IPS-NIHi11 (cell line): ENCODE measurements around the gene REELD1.

Experiments
- DNase-seq: peaks from one replicate; pipeline ENCODE4 v3.0.0; 2012; ENCODE audit warnings: mixed read lengths, low spot score

The REELD1 gene

DNA sequence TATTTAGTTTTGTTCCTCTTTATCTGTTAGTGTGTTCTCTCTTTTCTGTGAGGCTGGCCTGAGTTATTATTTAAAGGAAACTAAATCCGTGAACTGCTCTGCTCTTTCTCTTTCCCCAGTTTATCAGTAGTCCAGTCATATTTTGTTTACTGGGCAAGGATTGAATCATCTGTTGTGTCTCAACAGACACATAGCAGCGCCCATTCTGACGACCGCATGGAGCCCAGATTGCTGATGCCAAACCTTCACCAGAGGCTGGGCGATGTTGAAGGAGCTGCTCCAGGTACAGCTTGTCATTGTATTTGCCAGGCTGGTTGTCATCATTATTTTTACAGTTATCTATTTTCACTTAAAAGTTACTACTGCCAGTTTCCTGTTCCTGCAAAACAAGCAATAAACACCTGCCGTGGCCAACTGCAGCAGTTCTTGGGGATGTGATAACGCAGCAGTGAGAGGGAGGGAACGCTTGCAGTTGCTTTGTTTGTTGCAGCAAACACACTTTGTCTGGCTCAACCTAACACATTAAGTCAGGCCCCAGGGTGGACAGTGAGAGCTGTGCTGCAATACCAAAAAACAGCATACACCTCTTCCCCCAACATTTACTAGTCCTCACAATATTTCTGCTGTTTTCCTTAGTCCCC lies 10.1 kb downstream of the REELD1 start:
- no peak for DNase-seq

DNA sequence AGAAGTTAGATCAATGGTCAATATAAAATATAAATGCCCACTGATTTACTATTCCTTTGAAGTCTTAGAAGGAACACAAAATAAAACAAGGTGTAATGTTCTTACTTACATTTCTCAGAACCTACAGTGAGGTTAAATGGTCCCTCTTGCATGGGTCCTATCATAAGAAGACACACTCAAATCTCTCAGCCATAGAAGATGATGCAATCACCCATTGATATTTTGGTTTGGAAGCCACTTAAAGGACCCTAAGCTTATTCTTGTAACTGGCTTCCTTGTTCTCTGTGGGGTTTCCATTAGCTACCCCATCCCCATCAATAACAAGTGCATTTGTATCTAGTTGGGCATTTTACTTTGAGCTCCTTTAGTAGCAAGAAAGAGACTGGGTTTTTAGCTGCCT lies 15.1 kb downstream of the REELD1 start:
- no peak for DNase-seq

GRCh38 chr4:146232131-146232722 lies 17.9 kb downstream of the REELD1 start:
- no peak for DNase-seq

- DNase-seq = no peak
These were observed 21.4 kb downstream of the REELD1 start for GRCh38 chr4:146235654-146236177.

GRCh38 chr4:146236216-146236615 lies 21.9 kb downstream of the REELD1 start:
- no peak for DNase-seq

DNA sequence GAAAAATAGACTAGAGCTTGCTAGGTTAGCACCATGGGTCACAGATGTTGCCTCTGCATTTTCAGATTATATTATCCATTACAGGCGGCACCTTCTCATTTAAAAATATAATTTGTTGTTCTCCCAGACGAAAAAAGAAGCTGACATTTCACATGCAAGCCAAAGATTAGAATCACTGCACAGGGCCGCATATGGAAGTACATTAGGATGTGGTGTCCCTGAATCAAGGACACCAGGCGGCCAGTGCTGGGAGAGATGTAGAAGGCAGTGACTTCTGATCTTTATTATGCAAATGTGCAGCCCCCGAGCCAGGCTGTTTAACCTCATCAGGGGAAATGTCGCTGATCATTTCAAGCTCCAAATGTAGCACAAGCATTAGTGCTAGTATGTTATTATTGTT lies 22.8 kb downstream of the REELD1 start:
- DNase-seq = no peak

GRCh38 chr4:146238107-146238506 lies 23.8 kb downstream of the REELD1 start:
- DNase-seq = no peak

- DNase-seq = peak; percentile 86
These were observed 29.0 kb downstream of the REELD1 start for GRCh38 chr4:146243141-146243882.

DNA sequence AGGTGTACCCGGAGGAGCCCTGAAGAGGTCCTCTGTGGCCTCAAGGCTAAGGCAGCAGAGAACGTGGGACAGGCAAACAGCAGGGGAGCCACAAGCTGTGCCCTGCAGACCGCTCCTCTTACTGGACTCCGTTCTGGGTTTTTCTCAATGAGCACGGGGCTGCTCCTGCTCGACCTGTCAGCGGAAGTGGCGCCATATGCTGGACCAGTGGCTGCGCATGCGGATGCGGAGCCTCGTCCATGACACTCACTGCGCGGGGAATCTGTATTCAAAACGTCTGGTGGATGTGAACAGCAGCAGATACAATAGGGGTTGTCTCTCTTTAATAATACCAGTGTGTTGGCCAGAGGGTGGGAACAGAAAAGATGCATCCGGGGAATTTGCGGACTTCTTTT lies 29.5 kb downstream of the REELD1 start:
- DNase-seq = peak; percentile 20

DNA sequence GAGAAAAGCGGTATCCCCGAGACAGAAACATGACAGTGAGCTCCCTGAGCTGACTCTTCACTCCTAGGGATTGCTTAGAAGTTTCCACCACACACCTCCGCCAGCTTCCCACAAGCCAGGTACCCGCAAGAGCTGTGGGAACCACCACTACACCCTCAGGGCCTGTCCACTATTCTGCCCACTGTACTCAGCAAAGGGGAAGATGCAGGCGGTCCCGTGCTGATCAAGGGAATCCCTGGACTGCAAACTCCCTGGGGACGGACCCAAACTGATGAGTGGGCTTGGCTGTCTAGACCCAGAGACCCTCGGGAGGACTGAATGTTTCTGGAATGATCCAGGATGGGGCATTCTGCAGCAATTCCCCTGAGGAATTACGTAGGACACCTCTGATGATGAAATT lies 30.2 kb downstream of the REELD1 start:
- no peak for DNase-seq

GRCh38 chr4:146245246-146245645 lies 30.9 kb downstream of the REELD1 start:
- DNase-seq = no peak

DNA sequence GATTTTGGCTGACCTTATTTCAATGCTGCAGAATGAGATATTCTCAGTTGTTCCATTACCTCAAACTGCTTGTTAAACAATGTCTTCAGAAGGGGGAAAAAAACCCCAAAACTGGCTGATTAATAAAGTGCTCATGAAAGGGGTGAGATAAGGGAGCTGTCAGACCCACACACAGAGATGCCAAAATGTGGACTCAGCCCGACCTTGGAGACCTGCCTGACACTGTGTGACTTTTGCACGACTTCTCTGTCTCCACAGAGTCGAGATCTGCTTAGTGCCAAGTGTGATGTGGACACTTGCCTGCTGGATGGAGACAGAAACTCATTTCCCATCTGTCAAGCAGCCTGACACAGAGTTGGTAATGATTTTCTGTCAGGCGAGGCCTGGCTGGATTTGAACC lies 31.5 kb downstream of the REELD1 start:
- no peak for DNase-seq

DNA sequence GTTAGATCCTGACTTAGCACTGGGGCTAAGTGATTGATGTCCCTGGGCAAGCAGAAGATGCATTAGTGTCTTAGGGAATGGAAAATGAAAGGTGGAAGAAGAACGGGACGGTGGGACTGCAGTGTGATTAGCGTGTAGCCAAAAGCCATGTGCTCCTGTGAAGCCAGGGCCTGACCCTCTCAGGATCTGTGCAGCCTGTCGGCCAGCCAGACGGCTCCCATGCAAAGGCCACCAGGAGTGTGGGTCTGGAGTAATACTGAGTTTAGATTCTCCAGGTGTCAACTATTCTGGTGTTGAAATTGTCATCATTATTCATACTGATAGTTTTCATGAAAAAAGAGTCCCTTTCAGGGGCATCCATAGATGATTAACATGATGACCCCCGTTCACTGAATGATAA lies 32.0 kb downstream of the REELD1 start:
- DNase-seq = no peak

- DNase-seq = no peak
These were observed 33.0 kb downstream of the REELD1 start for GRCh38 chr4:146247356-146247755.

- no peak for DNase-seq
These were observed 38.8 kb downstream of the REELD1 start for GRCh38 chr4:146252969-146253611.

- no peak for DNase-seq
These were observed 41.1 kb downstream of the REELD1 start for GRCh38 chr4:146255463-146255862.

DNA sequence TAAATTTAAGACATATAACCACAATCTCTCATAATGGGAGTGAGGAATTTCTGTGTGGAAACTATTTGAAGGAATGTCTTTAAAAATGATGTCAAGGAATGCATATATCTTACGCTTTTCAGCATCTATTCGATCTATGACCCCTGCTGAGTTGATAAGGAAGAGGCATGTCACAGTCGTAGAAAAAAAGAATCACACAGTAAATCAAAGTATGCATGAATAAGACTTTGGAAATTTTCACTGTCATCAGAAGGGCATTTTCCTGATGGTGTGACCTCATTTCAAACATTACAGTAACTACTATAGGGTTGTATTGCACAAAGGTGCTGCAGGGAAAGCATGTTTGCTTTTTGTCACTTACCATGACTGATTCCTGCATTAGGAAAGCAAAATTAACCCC lies 41.5 kb downstream of the REELD1 start:
- no peak for DNase-seq

DNA sequence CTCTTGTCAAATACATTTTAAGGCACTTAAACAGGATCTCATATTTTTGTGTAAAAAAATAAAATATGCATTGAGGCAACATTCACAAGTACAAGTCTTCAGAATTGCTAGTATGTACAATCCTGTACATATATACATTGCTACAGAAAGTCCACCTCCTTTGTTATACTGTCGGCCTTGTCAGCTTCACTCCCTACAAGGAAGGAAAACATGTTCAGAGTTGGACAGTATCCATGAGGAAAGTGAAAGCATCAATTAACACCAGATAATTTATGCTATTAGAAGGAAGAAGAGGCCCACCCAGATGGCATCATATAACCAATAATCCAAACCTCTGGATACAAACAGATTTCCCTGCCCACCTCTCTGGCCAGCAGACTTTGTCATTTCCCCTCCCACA lies 42.0 kb downstream of the REELD1 start:
- no peak for DNase-seq

GRCh38 chr4:146257511-146257910 lies 43.2 kb downstream of the REELD1 start:
- DNase-seq = no peak

GRCh38 chr4:146260521-146260920 lies 46.2 kb downstream of the REELD1 start:
- no peak for DNase-seq

DNA sequence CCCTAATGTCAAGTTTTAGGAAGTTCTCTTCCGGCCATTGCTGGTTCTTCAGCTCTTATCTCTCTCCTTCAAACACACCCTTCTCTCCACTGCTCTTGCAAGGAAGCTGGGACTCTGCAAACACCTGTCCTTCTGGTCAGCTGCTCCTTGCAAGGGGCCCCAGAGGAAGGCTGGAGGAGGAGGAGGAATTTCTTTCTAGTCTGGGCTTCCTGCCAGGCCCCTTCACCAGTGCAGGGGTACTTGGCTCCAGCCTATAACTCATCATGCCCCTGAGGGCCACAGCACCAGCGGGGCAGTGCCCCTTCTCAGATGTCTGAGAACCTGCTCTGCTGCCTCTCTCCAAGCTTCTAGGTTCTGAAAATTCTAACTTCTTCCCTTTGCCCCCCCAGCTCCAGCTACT lies 46.7 kb downstream of the REELD1 start:
- DNase-seq = no peak

DNA sequence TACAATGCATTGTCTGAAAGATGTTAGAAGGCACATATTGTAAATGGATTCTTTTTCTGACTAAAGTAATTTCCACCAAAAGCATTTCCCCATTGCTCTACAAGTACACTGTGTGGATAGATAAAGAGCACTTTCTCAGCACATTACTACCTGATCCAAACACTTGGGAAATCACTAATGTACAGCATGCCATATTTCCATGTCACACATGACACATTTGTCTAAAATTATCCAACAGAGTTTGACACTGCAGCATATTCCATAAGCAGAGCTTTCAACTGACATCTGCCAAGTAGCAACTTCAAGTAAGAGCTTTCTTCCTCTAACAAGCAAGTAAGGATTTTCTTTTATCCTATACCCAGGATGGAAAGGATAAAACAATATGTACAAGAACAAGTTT lies 49.5 kb downstream of the REELD1 start:
- no peak for DNase-seq
